Measurements from ENCODE around the gene ACRV1.

The ACRV1 gene

GRCh38 chr11:125645871-125646270, 34.8 kb downstream of the ACRV1 start:
- DNase-seq, result no peak

GRCh38 chr11:125638315-125638714, 42.3 kb downstream of the ACRV1 start:
- DNase-seq, result no peak

- no peak for DNase-seq
Observed at GRCh38 chr11:125637840-125638239, 42.8 kb downstream of the ACRV1 start.

GRCh38 chr11:125627236-125627910, 53.3 kb downstream of the ACRV1 start:
- no peak for DNase-seq

GRCh38 chr11:125626288-125626950, 54.2 kb downstream of the ACRV1 start:
- no peak for DNase-seq

GRCh38 chr11:125625630-125626287, 54.9 kb downstream of the ACRV1 start:
- peak; percentile 49 for DNase-seq

GRCh38 chr11:125625225-125625629, 55.4 kb downstream of the ACRV1 start:
- no peak for DNase-seq

GRCh38 chr11:125624756-125625213, 55.9 kb downstream of the ACRV1 start, which contains the start of gene CHEK1:
CHEK1 (plus strand) TSS chr11:125625163; CDS start chr11:125626769, 1,606 bp downstream.
- DNase-seq, result no peak

- no peak for DNase-seq
Observed at GRCh38 chr11:125623064-125623463, 57.6 kb downstream of the ACRV1 start.

GRCh38 chr11:125621995-125622394, 58.7 kb downstream of the ACRV1 start:
- DNase-seq, result no peak
